Measurements from ENCODE around the gene NRCAM. TPM values are rescaled to one million over a fixed set of nuclear protein-coding genes. Genes with fewer than 3 reads are reported as not detected.

Gene NRCAM
- total and polyA plus RNA-seq, 8 donors: 10.6 to 36.7 (median 16.2) TPM

DNA sequence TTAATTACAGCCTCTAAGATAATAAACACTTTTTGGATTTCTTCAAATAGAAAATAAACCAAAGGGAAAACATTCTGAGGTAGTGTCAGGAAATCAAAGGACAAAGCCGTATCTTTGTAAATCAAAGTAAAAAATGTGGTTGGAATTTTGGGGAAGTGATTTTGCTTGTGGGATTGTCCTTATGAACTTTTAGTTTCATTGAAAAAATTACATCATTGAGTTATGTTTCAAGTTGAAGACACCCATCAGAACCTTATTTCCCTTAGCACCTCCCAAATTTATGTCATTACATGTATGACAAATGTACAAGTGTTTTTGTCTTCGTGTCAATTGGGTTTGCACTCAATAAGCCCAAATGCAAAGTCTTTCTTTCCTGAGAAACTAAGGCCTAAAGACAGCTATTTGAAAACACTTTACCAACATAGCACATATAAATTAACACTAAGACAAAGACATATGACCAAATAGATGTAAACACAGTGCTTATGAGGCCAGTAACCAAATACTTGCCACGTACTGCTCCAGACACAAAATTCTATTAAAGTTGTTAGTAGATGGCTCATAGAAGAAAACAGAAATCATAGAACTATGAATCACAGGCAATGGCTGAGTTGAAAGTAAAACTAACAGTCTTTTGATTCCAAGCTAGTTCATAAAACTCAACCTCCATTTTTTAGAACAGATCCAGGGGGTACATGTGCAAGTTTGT, 299.2 kb downstream of the NRCAM start:
- ATAC-seq (no peak), DNase-seq (no peak)
- Histone ChIP-seq H3K27ac (no peak overlapping the region), H3K4me3 (no peak overlapping the region), H3K4me1 (no peaks in the 10 kb centered on the region), H3K9me3 (no peaks in the 10 kb centered on the region), H3K36me3 (no peaks in the 10 kb centered on the region), H3K27me3 (no peaks in the 10 kb centered on the region)
- intact Hi-C loops (cut with DNase I): no loop called here
- TF ChIP-seq, protein P1, sequence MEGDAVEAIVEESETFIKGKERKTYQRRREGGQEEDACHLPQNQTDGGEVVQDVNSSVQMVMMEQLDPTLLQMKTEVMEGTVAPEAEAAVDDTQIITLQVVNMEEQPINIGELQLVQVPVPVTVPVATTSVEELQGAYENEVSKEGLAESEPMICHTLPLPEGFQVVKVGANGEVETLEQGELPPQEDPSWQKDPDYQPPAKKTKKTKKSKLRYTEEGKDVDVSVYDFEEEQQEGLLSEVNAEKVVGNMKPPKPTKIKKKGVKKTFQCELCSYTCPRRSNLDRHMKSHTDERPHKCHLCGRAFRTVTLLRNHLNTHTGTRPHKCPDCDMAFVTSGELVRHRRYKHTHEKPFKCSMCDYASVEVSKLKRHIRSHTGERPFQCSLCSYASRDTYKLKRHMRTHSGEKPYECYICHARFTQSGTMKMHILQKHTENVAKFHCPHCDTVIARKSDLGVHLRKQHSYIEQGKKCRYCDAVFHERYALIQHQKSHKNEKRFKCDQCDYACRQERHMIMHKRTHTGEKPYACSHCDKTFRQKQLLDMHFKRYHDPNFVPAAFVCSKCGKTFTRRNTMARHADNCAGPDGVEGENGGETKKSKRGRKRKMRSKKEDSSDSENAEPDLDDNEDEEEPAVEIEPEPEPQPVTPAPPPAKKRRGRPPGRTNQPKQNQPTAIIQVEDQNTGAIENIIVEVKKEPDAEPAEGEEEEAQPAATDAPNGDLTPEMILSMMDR (IDR thresholded peaks at IDR 0.05): no peak

DNA sequence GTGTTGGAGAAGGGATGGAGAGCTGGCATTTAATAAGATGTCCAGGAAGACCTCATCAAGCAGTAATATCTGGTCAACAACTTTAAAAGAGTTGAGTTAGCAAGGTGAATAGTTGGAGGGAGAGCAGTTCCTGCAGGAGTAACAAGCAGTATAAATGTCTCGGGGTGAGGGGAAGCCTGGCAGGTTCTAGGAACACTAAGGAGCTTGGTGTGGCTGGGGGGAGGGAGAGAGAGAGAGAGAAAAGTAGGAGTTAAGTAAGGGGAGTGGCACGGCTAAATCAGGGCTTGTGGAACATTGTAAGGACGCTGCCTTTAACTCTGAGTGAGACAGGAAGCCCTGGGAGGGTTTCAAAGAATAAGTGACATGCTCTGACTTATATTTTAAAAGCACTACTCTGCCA, 304.0 kb downstream of the NRCAM start:
- no peak overlapping the region for H3K4me3 ChIP-seq
- no peaks in the 10 kb centered on the region for H3K9me3 ChIP-seq
- DNase-seq (no peak), ATAC-seq (no peak)
- H3K36me3 ChIP-seq: no peaks in the 10 kb centered on the region
- H3K4me1 ChIP-seq: no peaks in the 10 kb centered on the region
- H3K27me3 ChIP-seq: no peaks in the 10 kb centered on the region
- H3K27ac ChIP-seq: no peak overlapping the region
- intact Hi-C loops (cut with DNase I): no loop called here
- TF ChIP-seq, protein P1 (IDR thresholded peaks at IDR 0.05): no peak

DNA sequence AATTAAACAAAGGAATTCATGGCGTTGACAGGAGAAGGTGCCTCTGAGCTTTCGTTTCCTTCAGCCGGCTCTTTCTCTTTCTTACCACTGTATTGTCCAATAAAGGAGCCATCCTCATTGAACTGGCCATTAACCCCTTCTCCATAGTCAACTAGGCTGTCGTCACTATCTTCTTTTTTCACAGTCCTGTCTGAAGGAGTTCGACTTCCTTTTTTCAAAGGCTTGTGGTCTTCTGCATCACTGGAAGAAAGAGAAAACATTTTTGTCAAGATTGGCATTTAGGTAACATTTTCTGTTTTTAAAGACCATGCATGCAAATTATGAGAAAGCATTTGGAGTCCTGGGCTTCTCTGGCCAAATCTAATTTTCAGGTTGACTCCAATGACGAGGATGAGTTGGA, 306.3 kb downstream of the NRCAM start:
- intact Hi-C loops (cut with DNase I): no loop called here
- ATAC-seq (no peak), DNase-seq (no peak)
- Histone ChIP-seq H3K4me1 (peaks cover 0 to 5% of the 10 kb centered on the region in 2 donors), H3K36me3 (no peaks in the 10 kb centered on the region), H3K4me3 (no peak overlapping the region), H3K9me3 (no peaks in the 10 kb centered on the region), H3K27me3 (no peaks in the 10 kb centered on the region), H3K27ac (no peak overlapping the region)
- TF ChIP-seq, protein P1 (IDR thresholded peaks at IDR 0.05): no peak

DNA sequence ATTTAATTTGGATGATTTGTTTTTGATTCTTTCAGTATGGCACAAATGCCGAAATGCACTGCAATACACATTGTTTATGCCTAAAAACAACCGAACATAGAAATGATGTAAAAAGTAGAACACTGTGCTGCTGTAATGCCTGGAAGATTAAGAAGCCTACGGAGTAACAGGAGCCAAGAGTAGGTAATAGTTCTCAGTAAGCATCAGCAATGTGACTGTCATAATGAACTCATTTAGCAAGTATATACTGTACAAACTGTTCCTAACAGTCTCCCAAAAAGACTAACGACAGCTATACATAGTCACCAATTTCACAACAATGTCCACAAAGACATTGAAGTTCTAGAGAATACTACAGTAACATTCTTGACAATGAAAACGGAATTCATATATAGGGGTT, 307.1 kb downstream of the NRCAM start:
- Histone ChIP-seq H3K27ac (no peak overlapping the region), H3K4me3 (no peak overlapping the region), H3K4me1 (peaks cover 0 to 5% of the 10 kb centered on the region in 2 donors), H3K9me3 (no peaks in the 10 kb centered on the region), H3K27me3 (no peaks in the 10 kb centered on the region), H3K36me3 (no peaks in the 10 kb centered on the region)
- TF ChIP-seq, protein P1 (IDR thresholded peaks at IDR 0.05): no peak
- ATAC-seq: no peak
- intact Hi-C loops (cut with DNase I): no loop called here
- DNase-seq: no peak

DNA sequence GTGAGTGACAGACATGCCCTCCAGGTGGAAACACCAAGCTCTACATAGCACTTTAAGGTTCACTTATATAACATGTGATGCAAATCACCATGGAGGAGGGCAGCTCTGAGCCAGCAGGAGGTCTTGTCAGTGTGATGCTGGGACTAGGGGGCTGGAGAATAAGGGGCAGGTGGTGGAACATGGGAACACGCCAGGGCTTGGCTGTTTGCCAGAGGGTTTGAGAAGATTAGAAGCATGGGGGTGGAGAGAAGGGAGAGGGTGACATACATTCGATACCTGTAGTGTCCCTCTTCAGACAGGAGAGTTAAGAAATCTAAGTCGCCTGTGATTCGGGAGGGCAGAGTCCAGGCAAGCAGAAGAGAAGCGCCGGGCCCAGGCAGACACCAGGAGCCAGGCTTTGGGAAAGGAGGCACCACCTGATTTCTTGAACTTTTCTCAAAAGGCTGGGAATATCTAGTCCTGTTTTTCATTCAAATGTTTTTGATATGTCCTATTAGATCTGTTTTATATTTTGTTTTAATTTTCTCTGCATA, 309.1 kb downstream of the NRCAM start:
- H3K36me3 ChIP-seq: no peaks in the 10 kb centered on the region
- no peaks in the 10 kb centered on the region for H3K9me3 ChIP-seq
- no peak overlapping the region for H3K4me3 ChIP-seq
- H3K27me3 ChIP-seq: no peaks in the 10 kb centered on the region
- H3K27ac ChIP-seq: no peak overlapping the region
- no peak for ATAC-seq
- peaks cover 0 to 5% of the 10 kb centered on the region in 2 donors for H3K4me1 ChIP-seq
- DNase-seq: no peak
- intact Hi-C loops (cut with DNase I): no loop called here
- TF ChIP-seq, protein P1 (IDR thresholded peaks at IDR 0.05): no peak
